Measurements from ENCODE around the gene SIRPG.
"Not testable (repeated sequence)": the region's sequence is repeated elsewhere in the genome, so short reads cannot be mapped to it uniquely, and the experiment has no call there.

The SIRPG gene

GRCh38 chr20:1635291-1635979 lies 22.1 kb downstream of the SIRPG start:
- DNase-seq (ENCODE audit: low read depth), result no peak

GRCh38 chr20:1633535-1633934 lies 24.0 kb downstream of the SIRPG start:
- no peak for DNase-seq (ENCODE audit: low read depth)

GRCh38 chr20:1632178-1632577 lies 25.4 kb downstream of the SIRPG start:
- no peak for DNase-seq (ENCODE audit: low read depth)

GRCh38 chr20:1631309-1632151 lies 26.0 kb downstream of the SIRPG start:
- no peak for DNase-seq (ENCODE audit: low read depth)

GRCh38 chr20:1630186-1630585 lies 27.4 kb downstream of the SIRPG start:
- no peak for DNase-seq (ENCODE audit: low read depth)

GRCh38 chr20:1629321-1629720 lies 28.3 kb downstream of the SIRPG start:
- DNase-seq (ENCODE audit: low read depth), result no peak

- DNase-seq (ENCODE audit: low read depth), result no peak
Measured at GRCh38 chr20:1628621-1629020, 29.0 kb downstream of the SIRPG start.

GRCh38 chr20:1627200-1627550 lies 30.4 kb downstream of the SIRPG start:
- DNase-seq (ENCODE audit: low read depth), result no peak

- DNase-seq (ENCODE audit: low read depth), result no peak
Measured at GRCh38 chr20:1626528-1627199, 30.9 kb downstream of the SIRPG start.

GRCh38 chr20:1625083-1625690 lies 32.4 kb downstream of the SIRPG start:
- DNase-seq (ENCODE audit: low read depth), result no peak

- no peak for DNase-seq (ENCODE audit: low read depth)
Measured at GRCh38 chr20:1623501-1624205, 33.9 kb downstream of the SIRPG start.

GRCh38 chr20:1622450-1622849 lies 35.1 kb downstream of the SIRPG start:
- no peak for DNase-seq (ENCODE audit: low read depth)

- no peak for DNase-seq (ENCODE audit: low read depth)
Measured at GRCh38 chr20:1621316-1621715, 36.3 kb downstream of the SIRPG start.

- DNase-seq (ENCODE audit: low read depth), result no peak
Measured at GRCh38 chr20:1619861-1620444, 37.6 kb downstream of the SIRPG start, which contains the start of gene SIRPB1. Gene SIRPB1 (minus strand): TSS chr20:1620009. CDS start chr20:1619944, 65 bp downstream.

- no peak for DNase-seq (ENCODE audit: low read depth)
Measured at GRCh38 chr20:1618954-1619540, 38.5 kb downstream of the SIRPG start.

- no peak for DNase-seq (ENCODE audit: low read depth)
Measured at GRCh38 chr20:1618479-1618878, 39.1 kb downstream of the SIRPG start.

GRCh38 chr20:1616858-1617434 lies 40.6 kb downstream of the SIRPG start:
- no peak for DNase-seq (ENCODE audit: low read depth)

- not testable (repeated sequence) for DNase-seq (ENCODE audit: low read depth)
Measured at GRCh38 chr20:1610404-1610803, 47.2 kb downstream of the SIRPG start.

- not testable (repeated sequence) for DNase-seq (ENCODE audit: low read depth)
Measured at GRCh38 chr20:1608678-1609347, 48.8 kb downstream of the SIRPG start.

GRCh38 chr20:1600736-1601135 lies 56.8 kb downstream of the SIRPG start:
- no peak for DNase-seq (ENCODE audit: low read depth)
